Spleen (tissue), 11 donors: Measurements from ENCODE around the gene C1QTNF12. TPM values are rescaled to one million over a fixed set of nuclear protein-coding genes. Genes with fewer than 3 reads are reported as not detected.

ENCODE experiments used
- DNase-seq: peaks from one replicate; pipeline ENCODE4 v3.0.0-alpha.2; 2020
- H3K27ac ChIP-seq, 8 donors: fragments of 200-600 bp; sonication (generic) in 7 of 8; 1 replicate in 4 of 8; 2 replicates in 4 of 8; pipeline versions ENCODE4 v1.5.0 to v1.8.0; 2016 to 2021; ENCODE audit warnings: inconsistent platforms in 4 of 8, mild to moderate bottlenecking in 4 of 8, moderate library complexity in 1 of 8
- H3K27me3 ChIP-seq, 7 donors: fragments of 200-600 bp; sonication (generic) in 6 of 7; replicated peaks in 1 of 7; 1 replicate in 4 of 7; 2 replicates in 3 of 7; pipeline versions ENCODE4 v1.5.0 to v1.8.0; 2016 to 2021; ENCODE audit warnings: inconsistent platforms in 3 of 7, mild to moderate bottlenecking in 1 of 7
- H3K36me3 ChIP-seq, 6 donors: fragments of 200-600 bp; sonication (generic) in 5 of 6; 1 replicate in 4 of 6; 2 replicates in 2 of 6; pipeline versions ENCODE4 v1.5.0 to v1.8.0; 2016 to 2021; ENCODE audit warnings: inconsistent platforms in 2 of 6
- H3K4me1 ChIP-seq, 6 donors: fragments of 200-600 bp; sonication (generic) in 5 of 6; 1 replicate in 3 of 6; 2 replicates in 3 of 6; pipeline versions ENCODE4 v1.5.0 to v1.8.0; 2016 to 2021; ENCODE audit warnings: inconsistent platforms in 3 of 6
- H3K4me3 ChIP-seq, 8 donors: fragments of 200-600 bp; sonication (generic) in 7 of 8; 1 replicate in 4 of 8; 2 replicates in 4 of 8; pipeline versions ENCODE4 v1.5.0 to v1.8.0; 2016 to 2021; ENCODE audit warnings: inconsistent platforms in 4 of 8, mild to moderate bottlenecking in 4 of 8, moderate library complexity in 2 of 8
- H3K9me3 ChIP-seq, 8 donors: fragments of 200-600 bp; sonication (generic) in 7 of 8; 1 replicate in 4 of 8; 2 replicates in 4 of 8; pipeline versions ENCODE4 v1.5.0 to v1.8.0; 2016 to 2021; ENCODE audit warnings: inconsistent platforms in 4 of 8
- CTCF ChIP-seq, 11 experiments: fragments of 200-600 bp in 7 of 11; fragments of 450-650 bp in 4 of 11; sonication (generic) in 4 of 11; IDR thresholded peaks in 8 of 11; conservative IDR thresholded peaks in 3 of 11; 1 replicate in 7 of 11; 2 replicates in 4 of 11; pipeline versions ENCODE4 v1.4.0 to v1.8.0; 2016 to 2021; ENCODE audit warnings: antibody characterized with exemption in 11 of 11, inconsistent platforms in 4 of 11, mild to moderate bottlenecking in 1 of 11
- POLR2A ChIP-seq, 3 donors: fragments of 450-650 bp; IDR thresholded peaks; one replicate each; pipeline ENCODE4 v1.5.1; 2017; ENCODE audit warnings: antibody characterized with exemption in 3 of 3, mild to moderate bottlenecking in 1 of 3
- POLR2AphosphoS5 ChIP-seq, 3 donors: sonication (generic); formaldehyde crosslinking; IDR thresholded peaks; one replicate each; pipeline ENCODE4 v1.5.1; 2017; ENCODE audit warnings: antibody characterized with exemption in 3 of 3
- WGBS, 5 donors: extraction: QIAGEN DNeasy Blood & Tissue Kit in 3 of 5; methylation state at CpG; one replicate each; pipeline versions ENCODE4 v1.1.5 to v1.1.7; 2013 to 2018; 5-methylcytosine and 5-hydroxymethylcytosine counted together
- intact Hi-C: fragments of 100-400 bp; cut with DNase I; formaldehyde crosslinking; loops from one replicate; pipeline ENCODE4 v1.15.0; 2023; ENCODE audit warnings: low total_unique reads
- polyA plus RNA-seq, 3 donors: library from polyadenylated mRNA; stranded (reverse); fragments of 200-250 nt; gene quantifications; one replicate each; pipeline ENCODE4 v1.2.1, GENCODE V29; 2013
- total RNA-seq, 7 donors: library from RNA; depleted of rRNA in 3 of 7; stranded (reverse); fragments of >200 nt in 3 of 7; fragmentation: NEBNext Ultra II Directional in 4 of 7; extraction: Animal tissue kit (Norgen Biotek cat#: 25700) in 4 of 7; gene quantifications; one replicate each; pipeline versions ENCODE4 v1.1.0 to v1.2.1, GENCODE V29; 2016 to 2021
- donor health status: healthy with polysubstance abuse.
- donor health status: DM: no; HTN: no; CAD: no; lungs with moderate emphysema.
- donor health status: DM: no; HTN: no; CAD: no.
- donor health status: Bipolar disorder and iron deficiency.
- donor health status: healthy.
- donor health status: DM: no; HTN: no; CAD: no.
- donor health status: DM: yes; HTN: yes; CAD: no.

The C1QTNF12 gene
- total and polyA plus RNA-seq, 10 donors = 0.87 to 5.5 (median 1.4) TPM; not detected in 3

- Histone ChIP-seq H3K4me1 (peaks cover 2 to 37% (median 25%) of the 10 kb centered on the region in 6 donors), H3K36me3 (peaks cover 0 to 93% (median 61%) of the 10 kb centered on the region in 6 donors), H3K4me3 (no peak overlapping the region), H3K9me3 (no peaks in the 10 kb centered on the region), H3K27me3 (no peaks in the 10 kb centered on the region), H3K27ac (no peak overlapping the region)
- WGBS, 5 donors = 91 to 97% (median 93%) methylated on average over 9 to 10 of the region's 10 CpGs
- no peak for DNase-seq
- intact Hi-C loops = no loop called here
- TF ChIP-seq CTCF (IDR thresholded peaks at IDR 0.05 in 8 of 11, conservative IDR thresholded peaks at IDR 0.05 in 3 of 11) (no peak), POLR2AphosphoS5 (IDR thresholded peaks at IDR 0.05) (no peak), POLR2A (IDR thresholded peaks at IDR 0.05) (no peak)
Measured at GRCh38 chr1:1255611-1256010, 9.1 kb upstream of the C1QTNF12 start.

GRCh38 chr1:1255078-1255477 lies 8.6 kb upstream of the C1QTNF12 start:
- H3K27me3 ChIP-seq = no peaks in the 10 kb centered on the region
- DNase-seq = no peak
- no peak overlapping the region for H3K27ac ChIP-seq
- 95 to 99% (median 96%) methylated on average over 24 to 26 of the region's 26 CpGs for WGBS, 5 donors
- H3K4me3 ChIP-seq = no peak overlapping the region
- H3K9me3 ChIP-seq = no peaks in the 10 kb centered on the region
- H3K36me3 ChIP-seq = peaks cover 0 to 88% (median 60%) of the 10 kb centered on the region in 6 donors
- H3K4me1 ChIP-seq = peaks cover 3 to 37% (median 24%) of the 10 kb centered on the region in 6 donors
- TF ChIP-seq POLR2A (IDR thresholded peaks at IDR 0.05) (no peak), CTCF (IDR thresholded peaks at IDR 0.05 in 8 of 11, conservative IDR thresholded peaks at IDR 0.05 in 3 of 11) (no peak), POLR2AphosphoS5 (IDR thresholded peaks at IDR 0.05) (no peak)
- intact Hi-C loops = no loop called here

- H3K27ac ChIP-seq = no peak overlapping the region
- H3K36me3 ChIP-seq = peaks cover 0 to 83% (median 58%) of the 10 kb centered on the region in 6 donors
Measured at GRCh38 chr1:1254667-1254998, 8.1 kb upstream of the C1QTNF12 start.

More at GRCh38 chr1:1254667-1254998, 8.1 kb upstream of the C1QTNF12 start:
- intact Hi-C loops = no loop called here
- H3K4me3 ChIP-seq = no peak overlapping the region
- no peaks in the 10 kb centered on the region for H3K9me3 ChIP-seq
- H3K4me1 ChIP-seq = peaks cover 3 to 37% (median 21%) of the 10 kb centered on the region in 6 donors
- H3K27me3 ChIP-seq = no peaks in the 10 kb centered on the region
- WGBS, 5 donors = 91 to 93% (median 92%) methylated on average over 19 to 21 of the region's 21 CpGs
- no peak for TF ChIP-seq POLR2AphosphoS5 (IDR thresholded peaks at IDR 0.05)
- no peak for TF ChIP-seq CTCF (IDR thresholded peaks at IDR 0.05 in 8 of 11, conservative IDR thresholded peaks at IDR 0.05 in 3 of 11)
- no peak for TF ChIP-seq POLR2A (IDR thresholded peaks at IDR 0.05)
- no peak for DNase-seq
